GM19043 (cell line): ENCODE results near the gene DGCR6L.
"Not testable (repeated sequence)": the region's sequence is repeated elsewhere in the genome, so short reads cannot be mapped to it uniquely, and the experiment has no call there.

Experiments
- ATAC-seq: cut with Tn5 transposase; IDR thresholded peaks from one replicate; pipeline ENCODE4 v1.9.1; 2021; ENCODE audit warnings: low read depth; ENCODE audit not compliant: unreplicated experiment

The DGCR6L gene

GRCh38 chr22:20292673-20293232 is 27.1 kb downstream of the DGCR6L start:
- no peak for ATAC-seq

GRCh38 chr22:20292108-20292507 is 27.8 kb downstream of the DGCR6L start:
- no peak for ATAC-seq

DNA sequence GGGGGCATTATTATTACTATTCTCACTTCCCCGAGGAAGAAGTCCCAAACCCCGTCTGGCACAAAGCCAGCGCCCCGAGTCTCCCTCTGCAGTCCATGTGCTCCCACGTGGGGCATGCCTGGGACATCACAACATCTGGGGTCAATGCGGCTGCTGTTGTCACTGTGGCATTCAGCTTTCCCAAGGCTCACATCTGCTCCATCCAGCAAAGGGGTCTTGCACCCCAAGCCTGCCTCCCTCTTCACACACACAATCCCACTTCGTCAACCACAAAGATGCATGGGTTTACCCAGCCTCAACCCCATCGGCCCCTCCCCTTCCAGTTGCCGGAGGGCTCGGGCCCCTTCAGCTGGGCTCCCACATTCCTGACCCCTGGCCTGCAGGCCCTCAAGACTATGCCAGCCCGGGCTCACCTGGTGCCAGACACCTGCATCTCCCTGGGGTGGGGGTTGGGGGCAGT is 28.2 kb downstream of the DGCR6L start:
- no peak for ATAC-seq

- ATAC-seq: no peak
Observed at GRCh38 chr22:20291249-20291586, 28.6 kb downstream of the DGCR6L start.

DNA sequence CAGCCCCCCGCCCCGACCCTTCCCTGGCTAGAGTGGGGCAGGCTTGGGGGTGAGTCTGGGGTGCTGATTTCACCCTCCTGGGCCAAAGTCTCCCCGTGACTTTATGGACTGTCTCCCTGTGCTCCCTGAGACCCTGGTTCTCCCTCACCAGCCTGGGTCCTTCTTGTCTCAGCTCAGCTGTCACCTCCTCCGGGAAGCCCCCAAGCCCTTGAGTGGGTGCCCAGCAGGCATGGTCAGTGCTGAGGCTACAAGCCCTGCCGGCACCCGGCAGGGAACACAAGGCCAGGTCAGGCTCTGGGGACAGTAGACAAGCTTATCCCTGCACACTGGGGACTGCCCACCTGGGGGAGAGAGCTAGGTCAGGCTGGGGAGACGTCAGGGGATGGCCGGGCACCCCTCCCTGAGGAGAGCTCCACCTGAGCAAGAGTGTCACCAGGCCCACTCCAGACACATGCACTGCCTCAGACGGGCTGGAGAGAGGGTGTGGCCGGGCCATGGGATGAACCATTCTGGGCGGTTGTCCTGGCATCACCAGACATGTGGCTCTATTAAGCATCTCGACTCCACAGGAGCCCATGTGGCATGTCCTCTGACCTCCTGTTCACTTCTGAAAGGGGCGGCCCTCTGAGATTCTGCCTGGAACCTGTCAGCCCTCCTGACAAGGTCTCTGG is 29.1 kb downstream of the DGCR6L start:
- no peak for ATAC-seq

DNA sequence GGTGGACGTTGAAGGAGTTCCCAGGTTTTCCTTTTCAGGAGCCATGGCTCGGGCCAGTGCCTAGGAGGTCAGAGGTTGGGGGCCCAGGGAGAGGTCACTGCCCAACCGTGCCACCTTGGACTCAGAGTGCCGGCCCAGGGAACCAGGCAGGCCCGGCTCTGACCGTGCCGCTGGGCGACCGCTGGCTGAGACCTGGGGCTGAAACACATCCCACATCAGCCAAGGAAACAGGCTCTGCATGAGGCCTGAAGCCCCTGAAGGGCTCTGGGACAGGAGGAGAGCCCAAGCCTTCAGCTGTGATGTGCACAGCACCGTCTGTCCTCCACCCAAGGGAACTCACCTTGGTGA is 29.8 kb downstream of the DGCR6L start:
- no peak for ATAC-seq

DNA sequence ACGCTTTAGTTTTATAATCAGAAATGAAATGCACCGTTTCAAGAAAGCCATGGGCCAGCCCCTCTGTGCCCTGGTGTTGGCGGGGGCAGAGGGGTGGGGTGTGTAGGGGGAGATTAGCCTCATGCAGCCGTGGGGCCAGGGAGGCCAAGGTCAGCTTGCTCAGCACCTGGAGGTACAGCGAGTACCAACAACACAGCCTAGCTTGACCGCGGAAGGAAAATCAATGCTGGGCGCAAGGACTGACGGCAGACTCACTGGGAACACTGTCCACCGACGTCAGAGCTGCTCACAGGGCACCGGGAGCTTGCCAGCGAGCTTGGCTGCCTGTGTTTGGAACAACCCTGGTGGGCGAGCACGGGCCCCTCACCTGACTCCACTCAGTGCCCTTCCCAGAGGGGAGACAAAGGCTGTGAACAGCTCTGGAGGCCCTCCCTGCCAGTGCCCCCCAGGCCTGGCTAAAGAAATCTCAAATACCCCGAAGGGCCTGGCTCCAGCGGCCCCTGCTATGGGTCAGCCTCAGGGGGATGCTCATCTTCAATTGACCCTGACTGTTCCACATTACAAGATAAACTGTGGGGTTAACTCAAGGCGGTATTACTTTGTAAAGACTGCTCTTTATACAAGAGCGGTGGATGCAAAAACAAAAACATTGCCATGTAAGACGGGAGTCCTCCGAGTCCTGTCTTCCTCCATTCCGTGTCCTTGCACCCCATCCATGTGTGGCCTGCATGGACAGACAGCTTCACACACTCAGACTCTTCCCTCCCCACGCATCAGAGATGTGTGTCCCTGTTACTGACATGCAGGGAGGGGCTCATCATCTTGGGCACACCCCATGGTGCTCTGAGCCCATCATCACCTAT is 30.4 kb downstream of the DGCR6L start:
- not testable (repeated sequence) for ATAC-seq

DNA sequence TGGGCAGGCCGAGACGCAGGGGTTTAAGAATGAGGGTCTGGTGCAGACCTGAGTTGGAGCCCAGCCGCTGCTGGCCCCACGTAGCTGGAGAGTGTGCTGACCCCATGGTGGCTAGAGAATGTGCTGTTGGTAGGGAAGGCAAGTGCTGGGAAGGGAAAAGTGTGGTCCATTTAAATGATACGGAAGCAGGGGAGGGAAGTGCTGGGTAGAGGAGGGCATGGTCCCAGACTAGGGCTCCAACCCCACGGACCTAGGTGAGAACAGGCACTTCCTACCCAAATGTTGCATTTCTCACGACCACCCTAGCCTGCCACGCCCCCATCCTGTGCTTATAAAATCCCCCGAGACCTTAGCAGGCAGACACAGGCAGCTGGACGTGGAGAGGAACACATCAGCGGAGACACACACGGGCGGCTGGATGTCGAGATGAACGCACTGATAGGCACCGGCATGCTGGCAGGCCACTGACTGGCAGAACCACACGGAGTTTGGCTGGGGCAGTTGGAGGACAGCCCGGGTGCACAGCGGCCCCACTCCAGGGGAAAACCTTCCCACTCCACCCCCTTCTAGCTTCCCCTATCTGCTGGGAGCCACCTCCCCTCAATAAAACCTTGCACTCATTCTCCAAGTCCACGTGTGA is 33.0 kb downstream of the DGCR6L start:
- not testable (repeated sequence) for ATAC-seq

DNA sequence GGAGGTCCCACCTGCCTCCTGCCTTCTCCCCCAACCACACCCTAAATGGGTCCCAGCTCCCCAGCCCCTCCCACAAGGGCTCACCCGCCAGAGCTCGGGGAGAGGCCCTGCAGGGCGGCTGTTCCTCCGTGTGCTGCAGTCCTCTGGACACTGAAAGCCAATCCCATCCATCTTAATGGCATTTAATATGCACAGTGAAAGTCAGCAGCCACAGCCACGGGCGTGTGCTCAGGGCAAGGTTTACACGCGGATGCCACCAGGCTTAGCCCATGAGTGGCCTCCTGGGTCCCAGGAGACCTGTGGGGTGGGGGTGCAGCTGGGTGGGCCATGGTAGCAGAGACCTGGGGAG is 33.6 kb downstream of the DGCR6L start:
- ATAC-seq: not testable (repeated sequence)

DNA sequence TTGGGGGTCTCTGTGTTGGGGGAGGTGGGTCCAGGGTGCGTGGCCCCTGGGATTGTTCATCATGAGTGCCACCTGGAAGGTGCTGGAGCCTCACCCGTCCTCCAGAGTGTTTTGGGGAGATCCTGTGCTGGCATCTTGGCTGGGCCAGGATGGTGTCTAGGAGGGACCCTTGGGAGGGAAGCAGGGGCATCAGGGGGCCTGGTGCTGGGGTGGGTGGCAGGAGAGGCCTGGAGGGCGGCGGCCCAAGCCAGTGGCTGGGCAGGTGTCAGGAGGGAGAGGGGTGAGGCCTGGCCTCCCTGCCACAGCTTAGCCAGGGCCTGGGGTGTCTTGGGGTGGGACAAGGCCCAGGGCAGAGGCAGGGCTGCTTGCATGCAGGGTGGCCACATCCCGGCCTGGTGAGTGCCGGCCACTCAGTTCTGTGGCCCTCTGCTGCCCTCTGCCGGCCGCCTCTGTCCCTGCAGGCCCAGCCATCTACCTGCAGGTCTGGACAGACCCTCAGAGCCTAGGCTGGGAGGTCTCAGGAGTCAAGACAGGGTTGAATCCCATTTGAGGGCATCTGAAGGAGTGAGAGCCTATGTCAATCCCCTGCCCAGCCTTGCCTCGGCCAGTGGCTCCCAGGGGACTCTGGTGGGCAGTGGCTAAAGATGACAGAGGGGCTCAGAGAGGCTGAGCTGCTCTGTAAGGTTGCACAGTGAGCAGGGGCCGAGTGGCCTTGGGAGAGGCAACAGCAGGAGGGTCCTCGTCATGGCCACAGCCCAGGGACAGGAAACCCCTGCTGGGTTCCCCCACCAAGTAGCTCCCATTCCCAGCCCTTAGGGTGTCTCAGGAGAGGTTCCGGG is 34.2 kb downstream of the DGCR6L start:
- ATAC-seq: not testable (repeated sequence)

- no peak for ATAC-seq
Observed at GRCh38 chr22:20284471-20285086, 35.3 kb downstream of the DGCR6L start.

GRCh38 chr22:20283674-20284066 is 36.2 kb downstream of the DGCR6L start:
- no peak for ATAC-seq

DNA sequence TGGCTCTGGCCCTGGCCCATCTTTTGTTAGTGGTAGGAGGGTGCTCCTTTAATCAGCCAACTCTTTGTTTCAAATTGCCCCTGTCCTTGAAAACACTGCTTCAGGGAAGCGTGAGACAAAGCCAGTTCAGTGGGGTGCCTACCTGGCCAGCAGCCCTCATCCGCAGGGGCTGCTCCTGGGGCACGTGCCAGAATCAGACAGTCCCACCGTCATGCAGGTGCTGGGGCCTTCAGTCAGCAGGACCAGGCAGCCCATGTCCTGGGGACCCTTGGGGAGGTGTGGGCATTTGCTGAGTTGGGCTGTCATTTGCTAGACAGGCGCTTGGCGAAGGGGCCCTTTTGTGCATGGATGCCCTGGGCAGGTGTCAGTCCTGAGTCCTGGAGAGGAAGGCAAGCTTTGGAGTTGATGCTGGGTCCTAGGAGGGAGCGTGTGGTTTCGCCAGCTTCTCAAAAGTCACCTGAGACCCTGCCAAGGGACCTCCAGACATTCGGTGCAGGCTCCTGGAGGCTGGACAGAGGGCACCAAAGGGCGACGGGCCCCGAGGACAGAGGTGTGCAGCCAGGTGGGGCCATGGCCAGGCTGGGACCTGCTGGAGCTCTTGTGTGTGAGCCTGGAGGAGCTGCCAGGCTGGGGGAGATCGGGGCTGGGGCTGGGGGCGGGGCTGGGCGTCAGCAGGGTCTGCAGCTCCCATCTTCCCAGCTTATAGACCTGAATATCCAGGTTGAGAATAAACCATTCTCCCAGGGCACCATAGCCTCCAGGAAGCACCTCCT is 36.8 kb downstream of the DGCR6L start:
- ATAC-seq: no peak

GRCh38 chr22:20281891-20282290 is 38.0 kb downstream of the DGCR6L start:
- no peak for ATAC-seq

- ATAC-seq: not testable (repeated sequence)
Observed at GRCh38 chr22:20281473-20281872, 38.4 kb downstream of the DGCR6L start.

DNA sequence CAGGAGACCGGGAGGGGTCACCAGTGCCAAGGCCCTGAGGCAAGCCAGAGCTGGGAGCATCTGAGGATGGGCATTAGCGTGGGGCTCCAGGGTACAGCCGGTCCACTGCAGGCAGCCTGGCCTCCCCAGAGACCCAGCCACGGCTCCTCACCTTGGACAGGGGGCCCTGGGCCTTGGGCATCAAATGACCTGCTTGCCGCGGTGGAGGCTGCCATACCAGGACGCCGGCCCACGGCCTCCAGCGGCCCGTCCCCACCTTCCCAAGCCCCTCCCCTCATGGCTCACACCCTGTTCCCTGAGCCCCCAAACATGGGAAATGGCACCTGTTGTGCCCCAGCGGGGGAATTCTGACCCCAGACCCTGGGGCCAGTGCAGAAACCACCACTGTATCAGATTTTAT is 39.0 kb downstream of the DGCR6L start:
- no peak for ATAC-seq

- not testable (repeated sequence) for ATAC-seq
Observed at GRCh38 chr22:20280163-20280562, 39.7 kb downstream of the DGCR6L start.

- ATAC-seq: no peak
Observed at GRCh38 chr22:20279662-20280134, 40.2 kb downstream of the DGCR6L start.
